Head of caudate nucleus (tissue), 42 donors: ENCODE data around the gene FARS2.
"Not testable (repeated sequence)": the region's sequence is repeated elsewhere in the genome, so short reads cannot be mapped to it uniquely, and the experiment has no call there.

Experiments
- DNase-seq, 42 donors: peaks; one replicate each; pipeline versions ENCODE4 v3.0.0 to v3.0.0-alpha.2; 2020 to 2021; ENCODE audit warnings: mixed read lengths in 7 of 42
- intact Hi-C: fragments of 100-400 bp; cut with DNase I; formaldehyde crosslinking; loops from one replicate; pipeline ENCODE4 v1.15.0; 2022

Gene FARS2

DNA sequence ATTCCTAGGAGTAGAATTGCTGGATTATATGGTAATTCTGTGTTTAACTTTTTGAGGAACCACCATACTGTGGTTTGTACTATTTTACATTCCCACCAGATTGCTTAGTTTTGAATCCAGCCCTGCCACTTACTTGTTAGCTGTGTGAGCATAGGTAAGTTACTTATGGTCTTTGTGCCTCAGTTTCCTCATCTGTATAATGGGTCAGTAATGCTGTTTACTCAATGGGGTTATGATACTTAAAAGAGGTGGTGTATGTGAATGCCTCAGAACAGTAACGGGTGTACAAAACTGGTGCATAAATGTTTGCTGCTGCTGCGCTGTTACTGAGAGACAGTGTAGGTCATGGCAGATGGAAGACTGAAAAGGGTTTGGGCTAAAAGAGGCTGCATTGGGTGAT is 506.2 kb downstream of the FARS2 start:
- no peak for DNase-seq
- intact Hi-C loops, result no loop called here

DNA sequence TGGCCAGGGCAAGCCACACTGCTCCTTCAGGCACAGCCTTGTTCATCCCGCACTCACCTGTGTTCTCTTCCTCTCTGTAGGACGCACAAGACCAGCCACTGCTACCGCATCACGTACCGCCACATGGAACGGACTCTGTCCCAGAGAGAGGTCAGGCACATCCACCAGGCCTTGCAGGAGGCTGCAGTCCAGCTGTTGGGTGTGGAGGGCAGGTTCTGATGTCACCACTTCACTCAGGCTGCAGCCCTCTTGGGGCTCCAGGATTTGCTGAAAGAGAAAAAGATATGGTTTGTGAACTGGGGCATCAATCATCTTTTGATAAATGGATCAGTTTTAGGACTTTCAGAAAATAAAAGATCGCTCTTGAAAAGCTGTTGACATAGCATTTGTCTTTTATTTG is 509.9 kb downstream of the FARS2 start:
- intact Hi-C loops, result no loop called here

DNA sequence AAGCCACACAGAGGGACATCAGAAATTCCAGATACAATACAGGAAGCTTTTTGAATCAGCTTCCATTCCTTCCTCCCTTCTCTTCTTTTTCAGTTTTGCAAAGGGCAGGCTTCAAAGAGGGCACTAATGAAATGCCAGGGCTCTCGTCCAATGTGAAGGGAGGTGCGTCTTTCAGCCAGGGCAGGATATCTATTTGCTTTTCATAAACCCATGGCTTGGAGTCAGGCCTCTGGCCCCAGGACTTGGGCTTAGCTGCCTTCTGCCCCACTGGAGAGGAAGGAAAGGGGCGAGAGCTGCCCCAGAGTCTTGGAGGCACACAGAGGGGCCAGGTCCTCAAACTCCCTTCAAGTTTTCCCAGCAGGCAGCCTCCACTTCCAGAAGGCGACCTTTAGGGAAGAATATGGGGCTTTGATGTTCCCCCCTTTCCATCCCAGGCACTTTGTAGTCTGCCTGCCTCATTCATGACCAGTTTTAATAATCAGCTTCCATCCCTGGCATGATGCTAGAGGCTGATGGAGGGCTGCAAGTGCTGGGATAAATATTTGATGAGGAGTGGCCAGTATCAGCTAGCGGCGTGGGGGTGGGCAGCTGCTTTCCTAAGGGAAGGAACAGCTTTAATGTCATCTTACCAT is 510.6 kb downstream of the FARS2 start:
- intact Hi-C loops, result no loop called here
- peak in 1 of 42 donors; percentile 26 for DNase-seq

More for the DNA sequence above, 509.9 kb downstream of the FARS2 start:
- DNase-seq, result peak in 1 of 42 donors; percentile 28

- intact Hi-C loops, result no loop called here
- DNase-seq, result no peak
These were observed 511.3 kb downstream of the FARS2 start for GRCh38 chr6:5772408-5773120.

GRCh38 chr6:5776104-5776503 is 514.8 kb downstream of the FARS2 start:
- intact Hi-C loops, result no loop called here
- no peak for DNase-seq

GRCh38 chr6:5776706-5777390 is 515.5 kb downstream of the FARS2 start:
- intact Hi-C loops, result no loop called here
- peak in 1 of 42 donors; percentile 38 for DNase-seq

DNA sequence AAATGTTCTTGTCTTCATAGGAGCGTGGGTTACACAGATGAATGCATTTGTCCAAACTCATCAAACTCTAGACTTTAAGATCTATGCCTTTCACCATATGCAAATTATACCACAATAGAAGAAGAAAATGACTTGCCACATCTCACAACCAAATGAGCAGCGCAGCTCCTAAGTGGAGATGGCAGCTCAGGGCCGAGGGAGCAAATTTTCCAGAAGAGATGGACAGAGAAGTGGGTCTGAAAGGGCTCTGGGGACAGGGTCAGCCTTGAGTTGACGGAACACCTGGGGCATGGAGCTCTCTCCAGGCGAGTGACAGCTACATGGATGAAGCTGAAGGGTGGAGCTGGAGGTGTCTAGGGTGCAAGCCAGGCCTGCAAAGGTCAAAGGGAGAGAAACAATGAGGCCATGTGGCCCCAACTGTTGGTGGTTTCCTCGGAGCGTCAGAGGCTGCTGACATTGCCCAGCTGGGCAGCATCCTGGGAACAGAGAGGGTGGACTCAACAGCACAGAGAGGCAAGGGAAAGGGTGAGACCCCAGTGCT is 517.1 kb downstream of the FARS2 start:
- intact Hi-C loops, result no loop called here
- DNase-seq, result peak in 1 of 42 donors; percentile 29

- intact Hi-C loops, result no loop called here
- no peak for DNase-seq
These were observed 517.6 kb downstream of the FARS2 start for GRCh38 chr6:5778906-5779305.

DNA sequence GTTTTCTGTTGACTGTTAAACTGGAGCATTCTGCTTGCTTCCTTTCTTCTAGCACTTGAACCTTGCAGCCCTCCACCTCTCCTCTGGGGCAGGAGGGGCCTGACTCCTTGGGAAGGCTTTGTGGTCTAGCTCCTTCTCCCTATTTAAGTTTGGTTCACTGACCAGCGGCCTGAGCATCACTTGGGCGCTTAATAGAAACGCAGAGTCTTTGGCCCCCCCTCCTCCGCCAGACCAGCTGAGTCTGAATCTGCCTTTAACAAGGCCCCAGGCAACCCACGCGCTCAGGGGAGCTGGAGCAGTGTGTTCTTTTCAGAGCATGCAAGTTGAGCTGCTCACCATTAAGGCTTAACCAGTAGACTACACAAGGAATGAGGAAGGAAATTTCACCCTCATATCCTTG is 519.7 kb downstream of the FARS2 start:
- intact Hi-C loops, result no loop called here
- peak in 1 of 42 donors; percentile 16 for DNase-seq

GRCh38 chr6:5781966-5782556 is 520.7 kb downstream of the FARS2 start:
- intact Hi-C loops, result no loop called here
- no peak for DNase-seq

DNA sequence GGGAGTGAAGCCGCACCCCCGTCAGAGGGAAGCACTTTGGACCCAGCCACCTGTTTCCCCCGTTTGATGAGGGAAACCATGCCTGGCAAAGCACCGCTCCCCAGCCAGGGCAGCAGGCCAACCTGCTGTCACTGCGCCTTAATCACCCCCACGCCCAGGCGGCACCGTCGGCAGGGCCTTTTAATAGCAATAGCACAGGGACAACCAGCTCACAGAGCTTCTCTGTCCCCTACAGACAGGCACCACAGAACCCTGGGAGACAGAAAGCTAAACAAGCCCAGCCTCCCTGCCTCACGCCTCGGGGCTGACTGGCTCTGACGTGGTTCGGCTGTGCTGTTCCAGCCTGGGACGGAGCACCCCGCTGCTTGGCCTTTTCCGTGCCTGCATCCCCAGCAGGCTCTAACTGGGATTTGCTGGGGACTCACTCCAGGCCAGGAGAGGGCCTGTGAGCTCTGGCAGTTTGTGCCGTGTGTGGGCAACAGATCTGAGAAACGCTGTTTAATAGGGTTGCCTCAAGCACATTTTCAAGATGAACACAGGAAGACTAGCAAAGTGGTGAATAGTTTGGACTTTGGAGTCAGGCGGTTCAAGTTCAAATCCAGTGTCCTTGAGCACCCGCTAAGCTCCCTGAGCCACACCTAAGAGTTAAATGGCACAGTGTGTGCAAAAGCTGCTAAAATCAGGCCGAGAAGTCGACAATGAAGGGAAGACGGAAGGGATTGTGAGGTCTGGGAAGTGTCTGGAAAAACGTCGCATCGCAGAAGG is 521.7 kb downstream of the FARS2 start:
- peak in 26 of 42 donors; percentile 12 to 75 (median 30) for DNase-seq
- intact Hi-C loops, result no loop called here

DNA sequence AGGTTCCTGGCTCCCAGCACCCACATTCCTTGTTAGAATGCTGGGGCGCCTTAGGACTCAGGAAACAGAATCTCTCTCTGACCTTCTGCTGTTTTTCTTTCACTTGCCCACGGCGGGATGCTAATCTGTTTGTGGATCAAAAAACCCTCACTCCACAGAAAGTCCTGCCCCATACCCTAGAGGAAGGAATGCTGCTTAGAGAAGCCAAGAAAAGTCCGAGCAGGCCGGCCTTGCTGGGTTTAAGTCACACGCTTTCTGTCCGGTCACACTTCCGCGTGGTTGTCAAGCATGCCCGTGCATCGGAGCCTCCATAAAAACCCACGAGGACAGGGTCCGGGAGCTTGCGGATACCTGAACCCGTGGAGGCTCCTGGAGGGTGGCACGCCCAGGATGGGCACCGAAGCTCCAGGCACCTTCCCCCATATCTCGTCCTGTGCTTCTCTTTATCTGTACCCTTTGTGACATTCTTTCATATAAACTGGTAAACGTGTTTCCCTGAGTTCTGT is 522.3 kb downstream of the FARS2 start:
- intact Hi-C loops, result no loop called here

DNA sequence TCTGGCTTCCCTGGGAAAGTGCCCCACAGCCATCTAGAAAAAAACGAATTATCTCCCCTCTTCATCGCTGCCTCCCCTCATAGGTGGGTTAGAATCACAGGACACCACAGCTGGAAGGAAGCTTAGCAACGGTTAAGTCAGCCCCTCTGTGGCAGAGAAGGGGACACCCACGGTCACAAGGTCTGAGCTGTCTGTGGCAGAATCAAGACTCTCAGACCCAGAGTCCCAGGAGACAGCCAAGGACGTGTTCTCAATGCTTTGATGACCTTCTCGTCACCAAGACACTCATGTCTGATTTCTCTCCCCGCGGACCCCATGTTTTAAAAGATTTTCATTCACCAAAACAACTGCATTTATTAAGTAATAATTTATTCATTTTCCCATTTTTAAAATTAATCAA is 523.9 kb downstream of the FARS2 start:
- peak in 1 of 42 donors; percentile 15 for DNase-seq
- intact Hi-C loops, result no loop called here

More for the DNA sequence above, 522.3 kb downstream of the FARS2 start:
- DNase-seq, result peak in 1 of 42 donors; percentile 32

- intact Hi-C loops, result no loop called here
- DNase-seq, result peak in 1 of 42 donors; percentile 39
These were observed 525.1 kb downstream of the FARS2 start for GRCh38 chr6:5786321-5786968.

DNA sequence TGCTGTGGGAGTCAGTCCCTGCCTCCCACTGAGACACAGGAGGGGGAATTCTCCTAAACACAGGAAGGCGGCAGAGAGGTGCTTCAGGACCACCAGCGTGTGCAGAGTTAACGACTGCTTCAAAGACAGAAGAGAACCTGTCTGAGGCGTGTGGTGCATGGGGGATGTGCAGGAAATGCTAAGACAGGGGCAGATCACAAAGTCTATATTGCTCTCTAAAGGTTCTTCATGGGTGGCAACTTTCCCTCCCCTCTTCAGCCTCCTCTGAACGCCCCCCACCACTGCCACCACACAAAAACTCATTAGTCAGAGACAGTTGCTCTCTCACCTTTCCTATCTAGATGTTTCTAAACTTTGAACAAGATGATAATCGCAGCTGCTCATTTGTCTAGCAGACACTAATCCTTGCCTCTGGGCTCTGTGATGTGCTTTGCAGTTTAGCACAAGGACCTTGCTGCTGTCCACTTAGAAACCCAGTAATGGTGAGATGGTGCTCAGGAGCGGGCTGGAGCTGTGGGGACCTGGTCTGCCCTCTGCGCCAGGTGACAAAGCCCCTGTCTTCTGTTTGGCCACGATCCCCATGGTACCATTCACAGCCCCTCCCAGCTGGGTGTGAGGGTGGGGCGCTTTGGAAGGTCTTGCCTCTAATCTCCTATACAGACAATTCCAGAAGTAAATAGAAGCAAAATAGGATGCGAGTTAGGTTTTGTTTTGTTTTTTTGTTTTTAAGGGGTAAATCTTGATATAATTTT is 525.8 kb downstream of the FARS2 start:
- intact Hi-C loops, result no loop called here
- no peak for DNase-seq

GRCh38 chr6:5789426-5789825 is 528.1 kb downstream of the FARS2 start:
- intact Hi-C loops, DNase-seq: not testable (repeated sequence)

DNA sequence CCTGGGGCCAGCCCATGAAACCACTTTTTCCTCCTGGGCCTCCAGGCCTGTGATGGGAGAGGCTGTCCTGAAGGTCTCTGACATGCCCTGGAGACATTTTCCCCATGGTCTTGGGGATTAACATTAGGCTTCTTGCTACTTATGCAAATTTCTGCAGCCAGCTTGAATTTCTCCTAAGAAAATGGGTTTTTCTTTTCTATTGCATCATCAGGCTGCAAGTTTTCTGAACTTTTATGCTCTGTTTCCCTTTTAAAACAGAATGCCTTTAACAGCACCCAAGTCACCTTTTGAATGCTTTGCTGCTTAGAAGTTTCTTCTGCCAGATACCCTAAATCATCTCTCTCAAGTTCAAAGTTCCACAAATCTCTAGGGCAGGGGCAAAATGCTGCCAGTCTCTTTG is 535.2 kb downstream of the FARS2 start:
- DNase-seq, intact Hi-C loops: not testable (repeated sequence)
